Sigmoid colon (tissue), 7 donors: ENCODE data around the gene KCNIP4. TPM values are rescaled to one million over a fixed set of nuclear protein-coding genes. Genes with fewer than 3 reads are reported as not detected.
"Not testable (repeated sequence)": the region's sequence is repeated elsewhere in the genome, so short reads cannot be mapped to it uniquely, and the experiment has no call there.

Source experiments
- DNase-seq: peaks from one replicate; pipeline ENCODE4 v3.0.0-alpha.2; 2019
- H3K27ac ChIP-seq, 4 donors: fragments of 200-600 bp; sonication (generic); one replicate each; pipeline ENCODE4 v1.5.1; 2016 to 2019; ENCODE audit warnings: mild to moderate bottlenecking in 1 of 4
- H3K27me3 ChIP-seq, 3 donors: fragments of 200-600 bp; sonication (generic); one replicate each; pipeline ENCODE4 v1.5.1; 2019; ENCODE audit warnings: mild to moderate bottlenecking in 1 of 3
- H3K36me3 ChIP-seq, 4 donors: fragments of 200-600 bp; sonication (generic); one replicate each; pipeline ENCODE4 v1.5.1; 2016 to 2019
- H3K4me1 ChIP-seq, 4 donors: fragments of 200-600 bp; sonication (generic); one replicate each; pipeline ENCODE4 v1.5.1; 2017 to 2019
- H3K4me3 ChIP-seq, 4 donors: fragments of 200-600 bp; sonication (generic); one replicate each; pipeline ENCODE4 v1.5.1; 2017 to 2019; ENCODE audit warnings: mild to moderate bottlenecking in 2 of 4, moderate library complexity in 1 of 4
- H3K9me3 ChIP-seq, 4 donors: fragments of 200-600 bp in 3 of 4; sonication (generic) in 3 of 4; one replicate each; pipeline versions ENCODE4 v1.5.1 to v1.6.1; 2013 to 2019
- EP300 ChIP-seq, 4 donors: sonication (generic); formaldehyde crosslinking; IDR thresholded peaks; one replicate each; pipeline ENCODE4 v1.6.1; 2017; ENCODE audit warnings: antibody characterized with exemption in 4 of 4
- POLR2A ChIP-seq, 2 donors: fragments of 450-650 bp; IDR thresholded peaks; one replicate each; pipeline ENCODE4 v1.6.1; 2016; ENCODE audit warnings: antibody characterized with exemption in 2 of 2, mild to moderate bottlenecking in 2 of 2, moderate library complexity in 2 of 2
- POLR2AphosphoS5 ChIP-seq, 4 donors: sonication (generic); formaldehyde crosslinking; IDR thresholded peaks; one replicate each; pipeline ENCODE4 v1.6.1; 2017; ENCODE audit warnings: antibody characterized with exemption in 4 of 4
- WGBS, 2 donors: extraction: QIAGEN DNeasy Blood & Tissue Kit; methylation state at CpG; one replicate each; pipeline ENCODE4 v1.1.7; 2013; 5-methylcytosine and 5-hydroxymethylcytosine counted together
- intact Hi-C: fragments of 100-400 bp; cut with DNase I; formaldehyde crosslinking; loops from one replicate; pipeline ENCODE4 v1.15.1; 2023
- polyA plus RNA-seq, 3 donors: library from polyadenylated mRNA; stranded (reverse); fragments of 200-250 nt; gene quantifications; one replicate each; pipeline ENCODE4 v1.2.3, GENCODE V29; 2013
- total RNA-seq, 4 donors: library from RNA; depleted of rRNA; stranded (reverse); fragments of >200 nt; gene quantifications; one replicate each; pipeline ENCODE4 v1.1.0, GENCODE V29; 2016
- TF ChIP-seq, protein P1 (sequence below), 4 experiments: fragments of 450-650 bp in 3 of 4; fragments of 200-600 bp in 1 of 4; IDR thresholded peaks; one replicate each; pipeline ENCODE4 v1.5.1; 2016 to 2019; ENCODE audit warnings: antibody characterized with exemption in 4 of 4, mild to moderate bottlenecking in 3 of 4, moderate library complexity in 2 of 4
- donor health status: healthy with polysubstance abuse.
- donor health status: Bipolar disorder and iron deficiency.
- donor health status: healthy.

The KCNIP4 gene
- total and polyA plus RNA-seq, 7 donors = 0.60 to 28.5 (median 14.0) TPM; not detected in 1

- no peaks in the 10 kb centered on the region for H3K9me3 ChIP-seq
- no peaks in the 10 kb centered on the region for H3K4me1 ChIP-seq
- WGBS, 2 donors = 29 to 35% methylated on average over 2 of the region's 2 CpGs
- TF ChIP-seq EP300 (IDR thresholded peaks at IDR 0.05) = no peak
- TF ChIP-seq POLR2A (IDR thresholded peaks at IDR 0.05) = no peak
- no peak for TF ChIP-seq POLR2AphosphoS5 (IDR thresholded peaks at IDR 0.05)
- TF ChIP-seq, protein P1, sequence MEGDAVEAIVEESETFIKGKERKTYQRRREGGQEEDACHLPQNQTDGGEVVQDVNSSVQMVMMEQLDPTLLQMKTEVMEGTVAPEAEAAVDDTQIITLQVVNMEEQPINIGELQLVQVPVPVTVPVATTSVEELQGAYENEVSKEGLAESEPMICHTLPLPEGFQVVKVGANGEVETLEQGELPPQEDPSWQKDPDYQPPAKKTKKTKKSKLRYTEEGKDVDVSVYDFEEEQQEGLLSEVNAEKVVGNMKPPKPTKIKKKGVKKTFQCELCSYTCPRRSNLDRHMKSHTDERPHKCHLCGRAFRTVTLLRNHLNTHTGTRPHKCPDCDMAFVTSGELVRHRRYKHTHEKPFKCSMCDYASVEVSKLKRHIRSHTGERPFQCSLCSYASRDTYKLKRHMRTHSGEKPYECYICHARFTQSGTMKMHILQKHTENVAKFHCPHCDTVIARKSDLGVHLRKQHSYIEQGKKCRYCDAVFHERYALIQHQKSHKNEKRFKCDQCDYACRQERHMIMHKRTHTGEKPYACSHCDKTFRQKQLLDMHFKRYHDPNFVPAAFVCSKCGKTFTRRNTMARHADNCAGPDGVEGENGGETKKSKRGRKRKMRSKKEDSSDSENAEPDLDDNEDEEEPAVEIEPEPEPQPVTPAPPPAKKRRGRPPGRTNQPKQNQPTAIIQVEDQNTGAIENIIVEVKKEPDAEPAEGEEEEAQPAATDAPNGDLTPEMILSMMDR (IDR thresholded peaks at IDR 0.05) = no peak
- no peak overlapping the region for H3K27ac ChIP-seq
- no peaks in the 10 kb centered on the region for H3K36me3 ChIP-seq
- H3K4me3 ChIP-seq = no peak overlapping the region
- H3K27me3 ChIP-seq = no peaks in the 10 kb centered on the region
- intact Hi-C loops = no loop called here
- no peak for DNase-seq
These were observed 582.3 kb downstream of the KCNIP4 start for GRCh38 chr4:21366312-21366711.

DNA sequence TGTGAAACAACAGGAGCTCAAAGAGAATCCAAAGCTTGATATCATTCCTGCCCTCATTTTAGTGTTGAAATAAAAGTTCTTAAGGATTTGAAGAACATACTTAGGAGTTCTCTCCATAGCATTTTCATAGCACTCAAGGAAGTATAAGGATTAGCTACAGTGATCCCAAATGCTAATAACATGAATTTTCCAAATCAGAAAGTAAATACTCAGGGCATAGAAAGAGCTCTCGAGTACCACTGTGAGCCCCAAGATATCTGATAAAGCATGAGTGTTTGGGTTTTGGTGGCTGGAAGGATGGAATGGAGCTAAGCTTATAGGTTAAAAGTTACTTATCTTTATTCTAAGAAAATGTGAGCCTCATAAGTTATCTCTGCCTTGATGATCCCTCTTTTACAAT, 584.9 kb downstream of the KCNIP4 start:
- no peak for TF ChIP-seq POLR2AphosphoS5 (IDR thresholded peaks at IDR 0.05)
- no peak for TF ChIP-seq POLR2A (IDR thresholded peaks at IDR 0.05)
- TF ChIP-seq, protein P1 (IDR thresholded peaks at IDR 0.05) = no peak
- TF ChIP-seq EP300 (IDR thresholded peaks at IDR 0.05) = no peak

GRCh38 chr4:21352354-21352753, 596.2 kb downstream of the KCNIP4 start:
- H3K27ac ChIP-seq, intact Hi-C loops, H3K4me3 ChIP-seq, H3K9me3 ChIP-seq, H3K27me3 ChIP-seq, DNase-seq, H3K4me1 ChIP-seq, H3K36me3 ChIP-seq: not testable (repeated sequence)
- WGBS, 2 donors = 77 to 87% methylated on average over 4 of the region's 4 CpGs

More for the DNA sequence above, 584.9 kb downstream of the KCNIP4 start:
- no peak for DNase-seq
- Histone ChIP-seq H3K27me3 (no peaks in the 10 kb centered on the region), H3K36me3 (no peaks in the 10 kb centered on the region), H3K9me3 (peaks cover 0 to 2% (median 0%) of the 10 kb centered on the region in 4 donors), H3K27ac (no peak overlapping the region), H3K4me3 (no peak overlapping the region), H3K4me1 (no peaks in the 10 kb centered on the region)
- intact Hi-C loops = no loop called here
- 60 to 75% methylated on average over 1 of the region's 1 CpG for WGBS, 2 donors

GRCh38 chr4:21347142-21347541, 601.4 kb downstream of the KCNIP4 start:
- peaks cover 0 to 6% (median 3%) of the 10 kb centered on the region in 4 donors for H3K9me3 ChIP-seq

DNA sequence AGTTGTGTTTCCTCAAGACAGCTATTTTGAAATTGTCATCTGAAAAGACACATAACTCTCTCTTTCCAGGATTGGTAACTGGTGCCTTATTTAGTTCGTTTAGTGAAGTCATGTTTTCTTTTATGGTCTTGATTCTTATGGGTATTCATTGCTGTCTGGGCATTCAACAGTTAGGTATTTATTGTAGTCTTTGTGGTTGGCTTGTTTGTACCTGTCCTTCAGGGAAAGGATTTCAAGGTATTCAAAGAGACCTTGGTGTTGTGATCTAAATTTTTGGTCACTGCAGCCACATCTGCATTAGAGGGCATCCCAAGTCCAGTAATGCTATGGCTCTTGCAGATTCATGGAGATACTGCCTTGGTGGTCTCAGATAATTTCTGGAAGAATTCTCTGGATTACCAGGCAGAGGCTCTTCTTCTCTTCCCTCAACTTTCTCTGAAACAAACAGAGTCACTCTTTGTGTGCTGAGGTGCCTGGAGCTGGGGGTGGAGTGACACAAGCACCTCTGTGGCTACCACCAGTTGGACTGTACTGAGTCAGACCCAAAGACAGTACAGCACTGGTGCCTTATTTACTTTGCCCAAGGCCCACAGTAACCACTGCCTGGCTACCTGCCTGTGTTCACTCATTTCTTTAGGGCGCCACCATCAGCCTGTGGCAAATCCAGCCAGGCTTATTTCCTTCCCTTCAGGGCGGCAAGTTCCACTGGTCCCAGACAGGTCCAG, 620.4 kb downstream of the KCNIP4 start:
- Histone ChIP-seq H3K9me3 (peaks cover 0 to 5% (median 1%) of the 10 kb centered on the region in 4 donors), H3K27ac (no peak overlapping the region), H3K4me1 (no peaks in the 10 kb centered on the region), H3K36me3 (no peaks in the 10 kb centered on the region), H3K27me3 (no peaks in the 10 kb centered on the region), H3K4me3 (no peak overlapping the region)
- 80 to 85% methylated on average over 3 of the region's 3 CpGs for WGBS, 2 donors
- DNase-seq = no peak
- intact Hi-C loops = no loop called here
- TF ChIP-seq POLR2AphosphoS5 (IDR thresholded peaks at IDR 0.05) (no peak), EP300 (IDR thresholded peaks at IDR 0.05) (no peak), POLR2A (IDR thresholded peaks at IDR 0.05) (no peak)
- TF ChIP-seq, protein P1 (IDR thresholded peaks at IDR 0.05) = no peak

More at GRCh38 chr4:21347142-21347541, 601.4 kb downstream of the KCNIP4 start:
- H3K27me3 ChIP-seq = no peaks in the 10 kb centered on the region
- H3K27ac ChIP-seq = no peak overlapping the region
- H3K4me1 ChIP-seq = no peaks in the 10 kb centered on the region
- TF ChIP-seq EP300 (IDR thresholded peaks at IDR 0.05) (no peak), POLR2AphosphoS5 (IDR thresholded peaks at IDR 0.05) (no peak), POLR2A (IDR thresholded peaks at IDR 0.05) (no peak)
- TF ChIP-seq, protein P1 (IDR thresholded peaks at IDR 0.05) = no peak
- DNase-seq = no peak
- intact Hi-C loops = no loop called here
- no peaks in the 10 kb centered on the region for H3K36me3 ChIP-seq
- 43 to 53% methylated on average over 1 of the region's 1 CpG for WGBS, 2 donors
- H3K4me3 ChIP-seq = no peak overlapping the region
